GM23338 (cell line): ENCODE results near the gene RBM38. TPM values are rescaled to one million over a fixed set of nuclear protein-coding genes. Genes with fewer than 3 reads are reported as not detected.

ENCODE experiments used
- ATAC-seq: fragments of 200-7000 bp; cut with Tn5 transposase; 3 replicates; pipeline ENCODE4 v1.9.1; 2020
- DNase-seq: peaks from one replicate; pipeline ENCODE4 v3.0.0-alpha.2; 2015; ENCODE audit warnings: low spot score
- H2AFZ ChIP-seq: fragments of 200-600 bp; sonication (generic); 2 replicates; pipeline ENCODE4 v1.8.0; 2016; ENCODE audit warnings: antibody characterized with exemption, mild to moderate bottlenecking, moderate library complexity
- H3F3A ChIP-seq: fragments of 200-600 bp; sonication (generic); replicated peaks from 2 replicates; pipeline ENCODE4 v1.8.0; 2017; ENCODE audit warnings: antibody characterized with exemption, mixed run types, low read depth
- H3K27ac ChIP-seq: fragments of 200-600 bp; sonication (generic); 2 replicates; pipeline ENCODE4 v1.6.1; 2016; ENCODE audit warnings: low read depth
- H3K27me3 ChIP-seq: fragments of 200-600 bp; sonication (generic); 2 replicates; pipeline ENCODE4 v1.8.0; 2016; ENCODE audit warnings: mild to moderate bottlenecking, mixed run types, moderate library complexity; ENCODE audit not compliant: insufficient read depth
- H3K36me3 ChIP-seq: fragments of 200-600 bp; sonication (generic); 2 replicates; pipeline ENCODE4 v1.8.0; 2016; ENCODE audit warnings: mild to moderate bottlenecking; ENCODE audit not compliant: insufficient read depth
- H3K4me1 ChIP-seq: fragments of 200-600 bp; sonication (generic); 2 replicates; pipeline ENCODE4 v1.8.0; 2016; ENCODE audit warnings: mild to moderate bottlenecking, moderate library complexity; ENCODE audit not compliant: insufficient read depth
- H3K4me2 ChIP-seq: fragments of 200-600 bp; sonication (generic); 2 replicates; pipeline ENCODE4 v1.7.1; 2017; ENCODE audit warnings: mixed run types
- H3K4me3 ChIP-seq: fragments of 200-600 bp; sonication (generic); 2 replicates; pipeline ENCODE4 v1.6.1; 2016; ENCODE audit warnings: mixed run types
- H3K79me2 ChIP-seq: fragments of 200-600 bp; sonication (generic); replicated peaks from 2 replicates; pipeline ENCODE4 v1.8.0; 2017; ENCODE audit warnings: mild to moderate bottlenecking; ENCODE audit not compliant: insufficient read depth
- H3K9me2 ChIP-seq: fragments of 200-600 bp; sonication (generic); 2 replicates; pipeline ENCODE4 v1.8.0; 2017; ENCODE audit not compliant: insufficient read depth
- H4K20me1 ChIP-seq: fragments of 200-600 bp; sonication (generic); replicated peaks from 2 replicates; pipeline ENCODE4 v1.8.0; 2017; ENCODE audit warnings: mild to moderate bottlenecking; ENCODE audit not compliant: insufficient read depth
- H3K27ac Mint-ChIP-seq: 2 replicates; pipeline ENCODE4 v1.8.0; 2020; ENCODE audit warnings: inconsistent platforms, mild to moderate bottlenecking, moderate library complexity, mixed read lengths
- H3K27me3 Mint-ChIP-seq: 3 replicates; pipeline ENCODE4 v1.8.0; 2022; ENCODE audit warnings: low read depth, mild to moderate bottlenecking, moderate library complexity, mixed read lengths, inconsistent platforms; ENCODE audit not compliant: insufficient read depth, poor library complexity
- H3K36me3 Mint-ChIP-seq: 3 replicates; pipeline ENCODE4 v1.8.0; 2021; ENCODE audit warnings: low read depth, mild to moderate bottlenecking, inconsistent platforms, moderate library complexity, mixed read lengths
- H3K4me1 Mint-ChIP-seq: 3 replicates; pipeline ENCODE4 v1.8.0; 2020; ENCODE audit warnings: mild to moderate bottlenecking, inconsistent platforms, mixed read lengths
- H3K4me3 Mint-ChIP-seq: 3 replicates; pipeline ENCODE4 v1.8.0; 2021; ENCODE audit warnings: moderate library complexity, mild to moderate bottlenecking, inconsistent platforms, mixed read lengths
- H3K9me3 Mint-ChIP-seq: 3 replicates; pipeline ENCODE4 v1.8.0; 2020; ENCODE audit warnings: moderate library complexity, mild to moderate bottlenecking, inconsistent platforms, mixed read lengths
- CREB1 ChIP-seq: fragments of 250-450 bp; sonication (Bioruptor Pico); IDR thresholded peaks from 2 replicates; pipeline ENCODE4 v1.5.0; 2020; ENCODE audit warnings: low read depth, mild to moderate bottlenecking, moderate library complexity
- ETS1 ChIP-seq: IDR thresholded peaks from 2 replicates; pipeline ENCODE4 v1.6.1; 2016; ENCODE audit warnings: antibody characterized with exemption
- EZH2 ChIP-seq: fragments of 200-600 bp; sonication (generic); IDR thresholded peaks from one replicate; pipeline ENCODE4 v1.8.0; 2017; ENCODE audit warnings: antibody characterized with exemption, mild to moderate bottlenecking, low read depth; ENCODE audit not compliant: unreplicated experiment
- EZH2phosphoT487 ChIP-seq: fragments of 200-600 bp; sonication (generic); IDR thresholded peaks from one replicate; pipeline ENCODE4 v1.8.1; 2018; ENCODE audit warnings: antibody characterized with exemption; ENCODE audit not compliant: unreplicated experiment
- NANOG ChIP-seq: IDR thresholded peaks from 2 replicates; pipeline ENCODE4 v1.6.1; 2016; ENCODE audit warnings: antibody characterized with exemption, borderline replicate concordance
- POLR2AphosphoS5 ChIP-seq: IDR thresholded peaks from 2 replicates; pipeline ENCODE4 v1.6.1; 2016; ENCODE audit warnings: antibody characterized with exemption, low read depth
- REST ChIP-seq: IDR thresholded peaks from one replicate; pipeline ENCODE4 v1.6.1; 2018; ENCODE audit warnings: antibody characterized with exemption; ENCODE audit not compliant: unreplicated experiment
- STAT1 ChIP-seq: IDR thresholded peaks from one replicate; pipeline ENCODE4 v1.6.1; 2016; ENCODE audit warnings: antibody characterized with exemption; ENCODE audit not compliant: unreplicated experiment
- ZNF114 ChIP-seq: fragments of 250-450 bp; sonication (Bioruptor Pico); IDR thresholded peaks from 2 replicates; pipeline ENCODE4 v1.5.0; 2020; ENCODE audit warnings: mild to moderate bottlenecking, moderate library complexity
- polyA plus RNA-seq: library from polyadenylated mRNA; unstranded; fragments of >200 nt; fragmentation: Nextera tagmentation; extraction: Ambion mirVana; gene quantifications from 2 replicates; pipeline ENCODE4 v1.2.1, GENCODE V29; 2016
- total RNA-seq: library from RNA; depleted of rRNA; stranded (reverse); fragments of >200 nt; shearing (Covaris generic); gene quantifications from 2 replicates; pipeline ENCODE4 v1.2.3, GENCODE V29; 2014
- TF ChIP-seq, protein P1 (sequence below), 2 experiments: fragments of 200-600 bp in 1 of 2; sonication (generic) in 1 of 2; conservative IDR thresholded peaks; 2 replicates each; pipeline versions ENCODE4 v1.5.1 to v1.6.1; 2016 to 2017; ENCODE audit warnings: antibody characterized with exemption in 2 of 2, low read depth in 2 of 2, mild to moderate bottlenecking in 2 of 2, moderate library complexity in 1 of 2

Gene RBM38
- total and polyA plus RNA-seq, 2 experiments from 2014 or later = 22.9 to 80.5 TPM

GRCh38 chr20:57378107-57378506, 13.1 kb upstream of the RBM38 start:
- Histone ChIP-seq H3K36me3 (peaks cover 30% of the 10 kb centered on the region; the same call in 1 of the 2 replicates), H3K4me1 (peaks cover 7% of the 10 kb centered on the region), H3K4me3 (no peak overlapping the region), H3K9me2 (no peaks in the 10 kb centered on the region), H3K79me2 (no peaks in the 10 kb centered on the region; the same call in 1 of the 2 replicates), H3K4me2 (no peak overlapping the region), H2AFZ (no peak overlapping the region), H3K27me3 (no peaks in the 10 kb centered on the region), H4K20me1 (peaks cover 15% of the 10 kb centered on the region), H3K27ac (no peak overlapping the region), H3F3A (no peaks in the 10 kb centered on the region)
- TF ChIP-seq REST = no peak
- TF ChIP-seq, protein P1, sequence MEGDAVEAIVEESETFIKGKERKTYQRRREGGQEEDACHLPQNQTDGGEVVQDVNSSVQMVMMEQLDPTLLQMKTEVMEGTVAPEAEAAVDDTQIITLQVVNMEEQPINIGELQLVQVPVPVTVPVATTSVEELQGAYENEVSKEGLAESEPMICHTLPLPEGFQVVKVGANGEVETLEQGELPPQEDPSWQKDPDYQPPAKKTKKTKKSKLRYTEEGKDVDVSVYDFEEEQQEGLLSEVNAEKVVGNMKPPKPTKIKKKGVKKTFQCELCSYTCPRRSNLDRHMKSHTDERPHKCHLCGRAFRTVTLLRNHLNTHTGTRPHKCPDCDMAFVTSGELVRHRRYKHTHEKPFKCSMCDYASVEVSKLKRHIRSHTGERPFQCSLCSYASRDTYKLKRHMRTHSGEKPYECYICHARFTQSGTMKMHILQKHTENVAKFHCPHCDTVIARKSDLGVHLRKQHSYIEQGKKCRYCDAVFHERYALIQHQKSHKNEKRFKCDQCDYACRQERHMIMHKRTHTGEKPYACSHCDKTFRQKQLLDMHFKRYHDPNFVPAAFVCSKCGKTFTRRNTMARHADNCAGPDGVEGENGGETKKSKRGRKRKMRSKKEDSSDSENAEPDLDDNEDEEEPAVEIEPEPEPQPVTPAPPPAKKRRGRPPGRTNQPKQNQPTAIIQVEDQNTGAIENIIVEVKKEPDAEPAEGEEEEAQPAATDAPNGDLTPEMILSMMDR (conservative IDR thresholded peaks at IDR 0.05; ENCODE audit: low read depth in 2 of 2) = no peak
- TF ChIP-seq ETS1 = no peak
- TF ChIP-seq EZH2phosphoT487 = no peak
- no peak for TF ChIP-seq POLR2AphosphoS5
- TF ChIP-seq NANOG = no peak
- no peak for TF ChIP-seq ZNF114 (CRISPR knock-in tag)
- TF ChIP-seq CREB1 = no peak
- TF ChIP-seq STAT1 = no peak
- DNase-seq (no peak), ATAC-seq (no peak)
- Mint-ChIP-seq H3K4me1 (peaks cover 21% of the 10 kb centered on the region), H3K36me3 (peaks cover 71% of the 10 kb centered on the region), H3K27ac (no peak overlapping the region), H3K9me3 (no peaks in the 10 kb centered on the region), H3K27me3 (peaks cover 17% of the 10 kb centered on the region), H3K4me3 (no peak overlapping the region)

GRCh38 chr20:57378646-57379262, 12.4 kb upstream of the RBM38 start:
- DNase-seq (no peak), ATAC-seq (no peak)
- Mint-ChIP-seq H3K27me3 (peaks cover 17% of the 10 kb centered on the region), H3K9me3 (no peaks in the 10 kb centered on the region), H3K4me1 (peaks cover 16% of the 10 kb centered on the region), H3K27ac (no peak overlapping the region), H3K36me3 (peaks cover 65% of the 10 kb centered on the region), H3K4me3 (no peak overlapping the region)
- no peak overlapping the region for H2AFZ ChIP-seq
- H3K4me2 ChIP-seq = no peak overlapping the region
- peaks cover 24% of the 10 kb centered on the region; the same call in 1 of the 2 replicates for H3K36me3 ChIP-seq
- H3F3A ChIP-seq = no peaks in the 10 kb centered on the region
- H3K9me2 ChIP-seq = no peaks in the 10 kb centered on the region
- no peaks in the 10 kb centered on the region; the same call in 1 of the 2 replicates for H3K79me2 ChIP-seq
- no peak overlapping the region for H3K27ac ChIP-seq
- H3K4me1 ChIP-seq = peaks cover 7% of the 10 kb centered on the region
- peaks cover 15% of the 10 kb centered on the region for H4K20me1 ChIP-seq
- no peaks in the 10 kb centered on the region for H3K27me3 ChIP-seq
- no peak overlapping the region for H3K4me3 ChIP-seq
- TF ChIP-seq POLR2AphosphoS5 (no peak), EZH2 (no peak)
